ENCODE data around the gene RSPO1.

The RSPO1 gene

DNA sequence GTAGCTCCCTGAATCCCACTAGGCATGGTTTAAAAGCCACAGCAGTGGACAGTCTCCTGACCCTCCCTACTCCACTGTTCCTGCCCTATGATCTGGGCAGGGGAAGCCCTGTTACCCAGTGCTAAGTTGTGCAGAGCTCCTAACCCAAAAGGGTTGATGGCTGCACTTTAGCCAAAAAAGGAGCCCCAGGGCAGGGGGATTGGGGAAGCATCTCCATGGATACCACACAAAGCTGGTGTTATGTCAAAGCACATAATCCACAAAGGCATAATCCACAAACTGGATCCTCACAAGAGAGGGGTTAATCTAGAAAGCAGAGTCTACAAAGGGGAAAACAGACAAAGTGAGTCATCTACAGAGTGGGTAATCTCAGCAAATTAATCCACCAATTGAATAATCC lies 5.7 kb downstream of the RSPO1 start:
- no peak overlapping the region for H3K4me3 ChIP-seq
- no peak overlapping the region for H3K27ac ChIP-seq

DNA sequence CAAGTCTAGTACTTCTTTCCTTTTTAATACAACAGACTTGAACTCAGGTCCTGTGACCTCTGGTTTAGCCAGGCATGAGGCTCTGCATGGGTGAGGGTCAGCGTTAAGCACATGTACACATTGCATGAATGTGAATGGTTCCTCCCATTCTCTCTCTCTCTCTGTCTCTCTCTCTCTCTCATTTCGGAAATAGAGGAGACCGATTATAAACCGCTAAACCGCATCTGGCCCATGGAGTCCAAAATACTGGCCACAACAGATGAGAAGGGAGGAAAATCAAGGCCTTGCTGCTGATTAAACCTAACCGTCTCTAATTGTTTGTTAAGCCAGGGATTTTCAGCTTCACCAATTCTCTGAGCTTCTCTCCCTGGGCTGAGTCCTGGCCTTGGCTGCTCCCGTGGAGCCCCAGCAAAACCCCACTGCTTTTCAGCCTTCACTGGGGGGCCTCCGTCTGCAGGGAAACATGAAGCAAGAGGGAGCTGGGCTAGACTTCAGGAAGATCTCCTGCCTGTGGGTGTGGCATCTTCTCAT lies 6.6 kb downstream of the RSPO1 start:
- Histone ChIP-seq H3K4me3 (no peak overlapping the region), H3K27ac (no peak overlapping the region)

DNA sequence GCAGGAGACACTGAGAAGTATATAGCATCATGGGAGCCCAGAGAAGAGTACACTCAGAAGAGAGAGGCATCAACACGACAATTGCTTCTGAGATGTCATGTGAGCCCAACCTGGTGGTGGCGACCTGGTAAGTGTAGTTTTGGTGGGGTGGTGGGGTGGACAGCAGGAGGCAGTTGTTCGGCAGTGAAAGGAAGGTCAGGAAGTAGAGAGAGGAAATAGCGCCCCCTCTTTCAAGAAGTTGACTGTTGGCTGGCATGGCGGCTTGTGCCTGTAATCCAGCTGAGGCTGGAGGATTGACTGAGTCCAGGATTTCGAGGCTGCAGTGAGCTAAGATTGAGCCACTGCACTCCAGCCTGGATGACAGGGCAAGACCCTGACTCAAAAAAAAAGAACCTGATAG lies 12.6 kb downstream of the RSPO1 start:
- H3K27ac ChIP-seq: no peak overlapping the region
- no peak overlapping the region for H3K4me3 ChIP-seq

DNA sequence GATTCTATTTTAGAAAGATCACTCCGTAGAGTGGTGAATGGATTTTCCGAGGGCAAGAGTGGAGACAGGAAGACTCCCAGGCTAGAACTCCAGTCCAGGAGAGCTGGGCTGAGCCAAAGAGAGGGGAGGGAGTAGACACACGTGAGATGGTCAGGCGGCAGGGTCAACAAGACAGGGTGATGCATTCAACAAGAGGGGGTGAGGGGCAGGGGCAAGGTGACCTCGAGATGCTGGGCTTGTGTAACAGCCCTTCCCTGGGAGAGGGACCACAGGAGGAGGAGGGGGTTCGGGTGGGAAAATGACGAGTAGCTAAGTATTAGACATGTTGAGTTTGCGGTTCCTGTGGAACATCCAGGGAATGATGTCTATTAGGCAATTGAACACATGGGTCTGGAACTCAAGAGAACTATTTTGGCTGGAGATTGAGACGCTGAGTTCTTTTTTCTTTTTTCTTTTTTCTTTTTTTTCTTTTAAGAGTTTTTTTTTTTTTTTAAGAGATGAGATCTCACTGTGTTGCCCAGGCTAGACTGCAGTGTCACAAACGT lies 13.3 kb downstream of the RSPO1 start:
- Histone ChIP-seq H3K27ac (no peak overlapping the region), H3K4me3 (no peak overlapping the region)

DNA sequence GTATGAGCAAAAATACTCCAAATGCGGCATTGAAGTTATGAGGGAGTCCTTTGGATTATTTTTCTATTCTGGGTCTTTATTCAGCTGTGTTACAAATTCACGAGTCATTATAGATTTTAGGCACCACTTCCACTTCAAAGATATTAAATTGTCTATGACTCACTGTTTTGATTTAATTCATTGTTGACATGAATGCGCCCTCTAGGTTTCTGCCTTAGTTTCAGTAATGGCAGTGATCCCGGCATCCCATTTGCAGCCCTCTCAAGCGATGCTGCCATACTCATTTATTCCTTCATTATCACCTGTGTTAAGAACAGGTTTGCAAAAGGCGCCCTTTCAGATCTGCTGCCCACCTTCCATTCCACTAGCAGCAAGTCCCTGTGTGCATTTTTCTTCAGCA lies 14.0 kb downstream of the RSPO1 start:
- Histone ChIP-seq H3K27ac (no peak overlapping the region), H3K4me3 (no peak overlapping the region)

DNA sequence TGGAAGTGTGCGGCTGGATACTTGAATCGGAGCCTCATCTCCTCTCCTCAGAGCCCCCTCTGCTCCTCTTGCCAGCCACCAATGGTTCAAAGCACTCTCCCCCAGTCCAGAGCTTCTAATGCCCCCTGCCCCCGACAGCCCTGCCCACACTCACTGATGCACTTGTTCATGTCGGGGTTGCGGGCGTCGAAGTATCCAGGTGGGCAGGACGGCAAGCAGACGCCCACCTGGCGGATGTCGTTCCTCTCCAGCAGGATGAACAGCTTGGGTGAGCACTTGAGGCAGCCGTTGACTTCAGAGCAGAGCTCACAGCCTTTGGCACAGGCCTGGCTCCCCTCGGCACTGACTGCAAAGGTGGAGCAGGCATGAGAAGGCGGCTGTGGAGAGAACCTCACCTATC lies 18.4 kb downstream of the RSPO1 start:
- Histone ChIP-seq H3K27ac (no peak overlapping the region), H3K4me3 (no peak overlapping the region)

DNA sequence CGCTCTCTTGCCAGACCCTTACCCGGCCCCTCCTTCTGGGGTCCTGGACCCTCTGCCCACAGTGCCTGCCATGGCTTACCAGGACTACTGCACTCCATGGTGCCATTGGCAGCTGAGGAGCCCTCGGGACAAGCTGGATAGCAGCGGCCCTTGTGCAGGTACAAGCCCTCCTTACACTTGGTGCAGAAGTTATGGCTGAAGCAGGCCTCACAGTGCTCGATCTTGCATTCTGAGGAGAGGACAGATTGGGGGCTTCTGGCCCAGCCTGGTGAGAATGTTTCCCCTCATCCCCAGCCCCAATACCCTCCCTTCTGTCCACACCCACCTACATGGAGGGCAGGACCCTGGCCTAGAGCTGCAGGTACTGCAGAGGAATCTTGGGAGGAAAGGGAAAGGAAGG lies 20.6 kb downstream of the RSPO1 start:
- Histone ChIP-seq H3K27ac (no peak overlapping the region), H3K4me3 (no peak overlapping the region)

DNA sequence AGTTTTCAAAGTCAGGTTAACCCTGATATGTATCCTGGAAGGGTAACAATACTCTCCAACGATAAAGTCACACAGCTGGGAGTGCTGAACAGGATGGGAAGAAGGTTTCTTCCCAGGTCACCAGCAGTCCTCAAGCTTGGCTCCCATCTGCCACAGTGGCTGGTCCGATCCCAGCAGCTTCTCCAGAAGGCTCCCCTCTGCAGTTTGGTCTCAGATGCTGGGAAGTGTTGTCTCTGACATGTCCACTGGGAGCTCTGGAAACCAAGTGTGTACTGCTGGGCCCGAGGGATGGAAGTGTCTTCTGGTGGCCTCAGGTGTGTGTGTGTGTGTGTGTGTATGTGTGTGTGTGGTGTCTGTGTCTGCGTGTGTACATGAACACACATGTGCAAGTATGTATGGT lies 22.5 kb downstream of the RSPO1 start:
- H3K27ac ChIP-seq: no peak overlapping the region
- no peak overlapping the region for H3K4me3 ChIP-seq

DNA sequence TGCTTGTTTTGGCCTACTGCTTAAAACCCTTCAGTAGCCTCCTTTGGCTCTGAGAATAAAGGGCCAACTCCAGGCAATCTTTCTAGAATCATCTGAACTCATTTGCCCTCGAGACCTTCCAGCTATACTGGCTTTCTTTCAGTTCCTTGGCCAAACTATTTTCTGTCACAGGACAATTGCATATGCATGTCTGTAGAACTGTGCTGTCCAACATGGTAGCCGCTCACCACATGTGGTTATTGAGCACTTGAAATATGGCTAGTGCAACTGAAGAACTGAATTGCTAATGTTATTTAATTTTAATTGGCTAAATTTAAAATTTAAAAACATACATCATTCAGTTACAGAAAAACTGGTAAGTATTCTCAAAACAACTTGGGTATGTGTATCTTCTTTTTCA lies 24.7 kb downstream of the RSPO1 start:
- H3K27ac ChIP-seq: no peak overlapping the region

DNA sequence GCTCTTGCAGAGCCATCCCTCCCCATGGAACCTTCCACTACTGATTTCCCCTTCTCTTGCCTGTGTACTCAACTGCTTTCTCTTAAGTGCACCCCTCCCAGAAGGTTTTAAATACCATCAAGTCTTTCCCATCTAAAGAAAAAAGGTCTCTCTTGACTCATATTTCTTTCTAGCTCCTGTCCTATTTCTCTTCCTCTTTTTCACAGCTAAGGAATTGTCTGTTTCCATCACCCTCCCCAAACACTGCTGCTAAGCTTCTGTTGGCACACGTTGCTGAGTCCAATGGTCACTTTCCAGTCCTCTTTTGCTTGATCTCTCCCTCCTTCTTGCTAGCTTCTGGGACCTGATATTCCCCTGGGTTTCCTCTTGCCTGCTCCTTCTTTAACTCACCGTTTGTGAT lies 25.7 kb downstream of the RSPO1 start:
- no peak overlapping the region for H3K27ac ChIP-seq
- H3K4me3 ChIP-seq: no peak overlapping the region

More for the DNA sequence above, 24.7 kb downstream of the RSPO1 start:
- no peak overlapping the region for H3K4me3 ChIP-seq

DNA sequence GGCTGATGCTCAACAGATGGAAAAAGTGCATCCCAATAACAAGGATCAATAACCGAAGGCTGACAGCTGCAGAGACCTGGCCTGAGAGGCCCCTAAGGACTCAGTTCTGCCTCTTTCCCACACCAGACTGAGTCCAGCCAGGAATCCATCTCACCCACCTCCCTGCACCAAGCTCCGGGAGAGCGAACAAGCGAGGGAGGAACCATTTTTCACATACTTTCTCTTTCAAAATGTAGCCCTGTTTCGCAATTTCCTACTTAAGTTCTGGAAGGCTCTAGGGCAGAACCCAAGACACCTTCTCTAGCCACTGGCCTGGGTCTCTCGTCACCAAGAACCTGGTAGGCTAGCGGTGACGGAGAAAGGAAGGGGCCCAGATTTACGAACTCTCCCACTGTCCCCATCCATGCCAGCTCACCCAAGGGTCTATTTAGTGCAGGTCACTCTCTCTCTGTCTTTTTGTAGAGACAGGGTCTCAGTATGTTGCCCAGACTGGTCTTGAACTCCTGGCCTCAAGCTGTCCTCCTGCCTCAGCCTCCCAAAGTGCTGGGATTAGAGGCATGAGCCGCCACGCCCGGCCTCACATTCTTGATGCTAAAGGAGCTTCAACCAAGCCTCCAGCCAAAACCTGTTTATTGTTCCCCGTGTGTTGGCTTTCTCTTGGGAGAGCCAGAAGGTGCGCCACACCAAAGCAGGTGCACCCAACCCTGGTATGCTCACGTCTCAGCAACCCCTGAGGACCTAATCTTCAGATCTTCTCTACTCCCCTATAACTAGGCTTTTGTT lies 28.0 kb downstream of the RSPO1 start:
- Histone ChIP-seq H3K27ac (peak overlapping the region in 10 of 21 experiments; percentile 9 to 70 (median 32)), H3K4me3 (no peak overlapping the region)

DNA sequence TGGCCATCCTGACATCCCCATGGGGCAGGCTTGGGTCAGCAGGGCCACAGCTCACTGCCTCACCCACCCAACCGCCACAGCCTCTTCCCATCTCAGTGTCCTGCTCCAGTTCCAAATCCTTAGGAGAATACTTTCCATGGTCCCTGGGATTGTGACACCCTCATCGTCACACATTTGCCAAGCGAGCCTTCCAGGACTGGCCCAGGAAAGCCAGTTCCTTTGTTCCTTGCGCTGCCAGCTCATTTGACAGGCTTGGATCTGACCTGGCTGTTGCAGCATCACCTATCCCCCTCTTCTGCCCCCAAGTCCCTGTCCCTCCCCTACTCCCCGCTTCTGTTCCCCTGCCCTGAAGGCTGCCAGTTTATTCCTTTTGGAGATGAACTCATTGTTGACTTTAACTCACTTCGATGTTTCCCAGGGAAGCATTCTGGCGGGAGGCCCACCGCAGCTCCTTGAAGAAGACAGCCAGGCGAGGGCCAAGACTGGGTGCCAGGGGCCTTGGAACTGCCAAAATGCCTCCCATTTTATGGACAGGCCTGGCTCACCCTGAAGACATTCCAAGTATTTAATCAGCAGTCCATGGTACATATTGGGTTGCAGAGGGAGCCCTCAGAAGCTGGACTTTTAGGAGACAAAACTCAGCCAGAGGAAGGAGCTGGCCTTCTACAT lies 28.8 kb downstream of the RSPO1 start:
- H3K27ac ChIP-seq: peak overlapping the region in 11 of 21 experiments; percentile 9 to 70 (median 26)
- no peak overlapping the region for H3K4me3 ChIP-seq

DNA sequence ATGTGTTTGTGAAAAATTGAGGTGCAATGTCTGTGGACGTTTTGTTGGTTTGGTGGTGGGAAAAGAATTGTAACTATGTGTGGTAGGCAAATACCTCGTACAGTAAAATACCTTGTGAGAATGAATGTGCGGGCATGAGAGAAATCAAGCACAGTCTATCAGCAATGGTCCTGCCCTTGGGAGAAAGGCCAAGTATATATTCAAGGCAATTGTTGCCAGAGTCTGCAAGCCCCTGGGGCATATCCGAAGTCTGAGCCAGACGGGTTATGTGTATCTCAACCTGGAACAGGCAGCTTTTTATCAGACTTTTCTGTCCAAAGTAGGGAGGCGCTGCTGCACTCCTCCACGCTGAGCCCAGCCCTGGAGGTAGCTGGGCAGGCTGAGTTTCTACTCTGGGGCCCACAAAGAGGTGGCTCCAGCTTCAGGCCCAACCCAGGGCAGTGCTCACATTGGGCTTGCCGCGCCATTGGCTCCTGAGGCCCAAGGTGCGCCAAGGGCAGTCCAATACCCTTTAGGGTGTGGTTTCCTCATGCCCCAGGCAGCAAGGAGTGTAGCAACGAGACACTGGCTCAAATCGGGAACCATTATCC lies 29.5 kb downstream of the RSPO1 start:
- peak overlapping the region in 7 of 21 experiments; percentile 9 to 70 (median 39) for H3K27ac ChIP-seq
- no peak overlapping the region for H3K4me3 ChIP-seq

DNA sequence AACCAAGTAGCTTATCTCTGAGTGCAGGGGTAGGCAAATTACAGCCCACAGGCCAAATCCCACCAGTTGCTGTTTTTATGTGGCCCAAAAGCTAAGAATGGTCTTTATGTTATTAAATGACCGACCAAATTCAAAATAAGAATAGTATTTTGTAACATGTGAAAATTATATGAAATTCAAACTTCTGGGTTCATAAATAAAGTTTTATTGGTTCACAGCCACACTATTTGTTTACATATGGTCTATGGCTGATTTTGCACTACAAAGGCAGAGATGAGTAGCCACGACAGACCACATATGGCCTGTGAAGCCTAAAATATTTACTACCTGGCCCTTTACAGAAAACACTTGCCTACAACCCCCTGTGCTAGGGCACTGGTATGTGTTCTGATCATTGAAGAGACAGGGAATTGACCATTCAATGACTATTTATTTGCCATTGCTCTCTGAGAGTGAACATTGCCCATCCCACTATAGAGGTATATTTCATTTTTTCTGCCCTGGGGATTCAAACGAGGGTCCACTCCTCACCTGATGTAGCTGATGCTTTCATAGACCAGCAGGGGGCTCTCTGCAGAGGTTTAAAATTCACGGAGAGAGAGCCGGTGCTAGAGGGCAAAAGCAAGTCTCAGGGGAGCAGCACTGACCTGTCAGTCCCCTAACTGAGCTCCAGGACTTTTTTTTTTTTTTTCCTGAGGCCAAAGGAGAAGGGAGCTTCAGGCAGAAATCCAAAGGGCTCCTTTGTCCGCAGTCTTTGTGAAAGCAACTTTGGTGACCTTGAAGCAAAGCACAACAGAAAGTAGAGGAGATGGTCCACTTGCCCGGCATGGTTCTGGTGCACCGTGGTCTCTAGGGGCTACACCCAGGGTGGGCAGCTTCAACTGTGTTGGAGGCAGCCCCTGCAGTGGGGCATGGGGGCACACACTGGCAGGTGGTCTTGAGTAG lies 31.7 kb downstream of the RSPO1 start:
- Histone ChIP-seq H3K27ac (no peak overlapping the region), H3K4me3 (no peak overlapping the region)

DNA sequence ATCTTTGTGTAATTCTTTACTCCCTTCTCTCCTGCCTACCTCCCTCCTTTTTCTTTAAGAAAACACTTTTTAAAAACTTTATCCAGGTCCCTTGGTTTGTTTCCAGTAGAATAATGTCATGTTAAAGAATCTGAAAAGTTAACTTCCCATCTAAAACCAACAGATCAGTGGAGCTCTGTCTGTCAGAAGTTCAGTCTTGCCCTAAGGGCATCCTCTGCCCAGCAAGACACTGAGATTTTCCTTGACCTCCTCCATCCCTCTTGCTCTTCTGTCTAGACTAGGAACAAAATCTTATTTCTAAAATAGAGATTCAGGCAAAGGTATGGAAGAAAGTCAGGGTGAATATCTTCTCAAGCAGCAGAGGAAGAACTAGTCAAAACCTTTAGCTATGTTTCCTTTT lies 33.3 kb downstream of the RSPO1 start:
- Histone ChIP-seq H3K27ac (no peak overlapping the region), H3K4me3 (no peak overlapping the region)

DNA sequence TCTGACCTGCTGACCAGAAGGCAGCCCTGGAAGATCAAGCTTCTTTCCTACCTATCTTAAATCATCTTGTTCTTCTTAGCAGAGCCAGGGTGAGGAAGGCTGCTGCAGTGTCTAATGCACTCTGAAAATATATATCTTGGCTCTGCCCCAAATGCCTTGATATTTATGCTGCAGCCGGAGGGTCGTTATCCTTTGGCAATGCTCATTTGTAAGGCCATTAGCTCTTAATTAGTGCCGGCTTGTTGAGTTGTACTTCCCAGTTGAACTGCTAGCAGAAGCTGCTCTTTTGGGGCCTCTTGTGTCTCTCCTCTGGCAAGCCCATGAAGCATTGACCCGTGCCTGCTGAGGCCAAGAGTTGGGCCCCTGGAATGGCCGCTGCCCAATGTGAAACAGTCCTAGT lies 34.8 kb downstream of the RSPO1 start:
- H3K27ac ChIP-seq: no peak overlapping the region
- no peak overlapping the region for H3K4me3 ChIP-seq

DNA sequence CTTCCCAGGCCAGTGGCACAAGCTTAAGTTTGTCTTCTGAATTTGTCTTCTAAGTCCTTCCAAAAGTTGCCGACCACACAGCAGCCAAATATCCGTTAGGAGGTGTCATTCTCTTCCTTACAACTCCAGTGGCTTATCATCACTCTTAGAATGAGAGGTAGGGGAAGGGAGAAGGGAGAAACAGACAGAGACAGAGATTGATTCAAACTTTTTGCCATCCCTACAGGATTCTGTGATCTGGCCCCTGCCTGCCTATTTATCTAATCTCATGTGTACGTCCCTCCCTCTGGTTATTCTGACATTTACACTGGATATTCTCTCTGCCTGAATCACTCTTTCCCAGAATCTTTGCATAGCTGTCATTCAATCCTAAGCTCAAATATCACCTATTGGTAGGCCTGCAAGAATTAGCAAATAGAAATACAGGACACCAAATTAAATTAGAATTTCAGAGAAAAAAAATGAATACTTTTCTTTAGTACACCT lies 38.5 kb downstream of the RSPO1 start:
- Histone ChIP-seq H3K4me3 (peak overlapping the region; percentile 56 to 81 (median 70)), H3K27ac (peak overlapping the region in 18 of 21 experiments; percentile 46 to 88 (median 82))

DNA sequence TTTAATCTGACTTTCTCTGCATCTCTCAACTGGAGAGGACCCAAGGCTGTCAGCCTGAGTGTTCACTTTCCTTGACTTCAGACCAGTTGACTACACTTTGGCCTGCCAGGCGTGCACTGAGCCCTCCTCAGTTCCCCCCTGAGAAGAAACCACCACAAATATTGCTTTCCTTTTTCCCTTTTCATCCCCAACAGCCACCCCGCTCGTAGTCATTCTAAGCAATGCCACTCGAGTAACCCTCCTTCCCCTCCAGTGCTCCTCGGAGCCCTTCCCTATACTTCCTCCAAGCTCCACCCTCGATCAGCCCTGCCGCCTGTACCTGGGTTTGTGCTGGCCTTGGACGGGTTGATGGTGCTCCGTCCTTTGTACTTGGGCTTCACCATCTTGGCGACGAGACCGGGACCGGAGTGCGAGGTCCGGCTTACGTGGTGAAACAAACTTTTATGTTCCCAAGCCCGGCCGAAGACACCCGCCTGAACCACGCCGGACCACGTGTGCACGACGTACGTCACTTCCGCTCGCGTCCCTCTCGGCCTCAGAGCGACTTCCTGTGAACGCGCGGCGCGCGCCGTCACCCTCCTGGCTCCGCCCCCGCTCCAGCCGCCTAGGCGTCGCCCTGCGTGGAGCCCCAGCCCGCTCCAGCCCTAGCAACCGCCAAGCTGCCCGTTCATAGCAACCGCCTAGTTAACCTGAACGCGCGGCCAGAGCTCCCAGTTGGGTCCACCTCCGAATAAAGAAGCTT lies 39.1 kb downstream of the RSPO1 start, which contains the start of gene GNL2:
TSS of gene GNL2 (minus strand) at position 498 of the 742 bp plus-strand sequence. CDS start at position 383, 115 bp downstream.
- Histone ChIP-seq H3K4me3 (peak within 1 kb of the TSS; percentile 56 to 81 (median 70)), H3K27ac (peak within 1 kb of the TSS; percentile 54 to 91 (median 83))
